ENCODE data around the gene CDC20B.

- TF ChIP-seq CTCF (IDR thresholded peaks at IDR 0.05; ENCODE audit: low read length): no peak
- TF ChIP-seq EZH2 (IDR thresholded peaks at IDR 0.05; ENCODE audit: borderline replicate concordance, low read length): no peak
These were observed 26.9 kb downstream of the CDC20B start for GRCh38 chr5:55146080-55146479.

Measured in OCI-LY1 (cell line).